Astrocyte of the cerebellum (primary cell): ENCODE data around the gene TRIM22.
A peak's percentile ranks its signal among the peaks of the same experiment; 100 is the strongest.
"Not testable (repeated sequence)": the region's sequence is repeated elsewhere in the genome, so short reads cannot be mapped to it uniquely, and the experiment has no call there.

Source experiments
- DNase-seq: peaks from one replicate; pipeline ENCODE4 v3.0.0-alpha.2; 2011; ENCODE audit warnings: low read depth
- H3K4me3 ChIP-seq: 2 replicates; pipeline ENCODE4 v1.5.1; 2011; ENCODE audit warnings: mild to moderate bottlenecking, low read depth, low read length, moderate library complexity
- CTCF ChIP-seq: IDR thresholded peaks from 2 replicates; pipeline ENCODE4 v1.5.1; 2012; ENCODE audit warnings: low read length, low read depth, moderate library complexity, mild to moderate bottlenecking; ENCODE audit errors: missing control alignments
- in situ Hi-C: cut with HindIII; loops from 2 replicates; pipeline ENCODE4 v1.10.0; 2017; ENCODE audit warnings: low sequenced_read_pairs

Gene TRIM22

GRCh38 chr11:5663511-5663910, 26.1 kb upstream of the TRIM22 start:
- TF ChIP-seq CTCF = no peak
- H3K4me3 ChIP-seq = no peak overlapping the region
- in situ Hi-C loops = no loop called here
- DNase-seq = no peak

- no peak for DNase-seq
- no peak for TF ChIP-seq CTCF
- in situ Hi-C loops = no loop called here
- H3K4me3 ChIP-seq = no peak overlapping the region
Measured at GRCh38 chr11:5665051-5665570, 24.5 kb upstream of the TRIM22 start.

GRCh38 chr11:5665746-5666401, 23.7 kb upstream of the TRIM22 start:
- in situ Hi-C loops = no loop called here
- no peak for TF ChIP-seq CTCF

GRCh38 chr11:5666402-5666793, 23.2 kb upstream of the TRIM22 start:
- peak; percentile 13 for DNase-seq
- H3K4me3 ChIP-seq = no peak overlapping the region
- in situ Hi-C loops = no loop called here
- TF ChIP-seq CTCF = no peak

More at GRCh38 chr11:5665746-5666401, 23.7 kb upstream of the TRIM22 start:
- no peak overlapping the region for H3K4me3 ChIP-seq
- no peak for DNase-seq

GRCh38 chr11:5671831-5672230, 17.8 kb upstream of the TRIM22 start:
- no peak overlapping the region for H3K4me3 ChIP-seq
- in situ Hi-C loops = no loop called here
- DNase-seq = no peak
- TF ChIP-seq CTCF = no peak

- no peak overlapping the region for H3K4me3 ChIP-seq
- no peak for DNase-seq
- in situ Hi-C loops = no loop called here
- no peak for TF ChIP-seq CTCF
Measured at GRCh38 chr11:5674391-5674790, 15.2 kb upstream of the TRIM22 start.

GRCh38 chr11:5679811-5680210, 9.8 kb upstream of the TRIM22 start:
- no peak for DNase-seq
- TF ChIP-seq CTCF = no peak
- H3K4me3 ChIP-seq = no peak overlapping the region
- in situ Hi-C loops = no loop called here

GRCh38 chr11:5682890-5683441, 6.6 kb upstream of the TRIM22 start:
- DNase-seq, H3K4me3 ChIP-seq, in situ Hi-C loops: not testable (repeated sequence)

GRCh38 chr11:5683620-5684019, 6.0 kb upstream of the TRIM22 start:
- H3K4me3 ChIP-seq, DNase-seq, in situ Hi-C loops: not testable (repeated sequence)
